NCI-H510A treated with DMSO at 0.1 percent for 48 hours (cell line): ENCODE data around the gene TMEM101.
"Not testable (repeated sequence)": the region's sequence is repeated elsewhere in the genome, so short reads cannot be mapped to it uniquely, and the experiment has no call there.

Experiments
- DNase-seq: peaks from one replicate; lab custom pipeline; 2025; lab: John Stamatoyannopoulos, UW

Gene TMEM101

DNA sequence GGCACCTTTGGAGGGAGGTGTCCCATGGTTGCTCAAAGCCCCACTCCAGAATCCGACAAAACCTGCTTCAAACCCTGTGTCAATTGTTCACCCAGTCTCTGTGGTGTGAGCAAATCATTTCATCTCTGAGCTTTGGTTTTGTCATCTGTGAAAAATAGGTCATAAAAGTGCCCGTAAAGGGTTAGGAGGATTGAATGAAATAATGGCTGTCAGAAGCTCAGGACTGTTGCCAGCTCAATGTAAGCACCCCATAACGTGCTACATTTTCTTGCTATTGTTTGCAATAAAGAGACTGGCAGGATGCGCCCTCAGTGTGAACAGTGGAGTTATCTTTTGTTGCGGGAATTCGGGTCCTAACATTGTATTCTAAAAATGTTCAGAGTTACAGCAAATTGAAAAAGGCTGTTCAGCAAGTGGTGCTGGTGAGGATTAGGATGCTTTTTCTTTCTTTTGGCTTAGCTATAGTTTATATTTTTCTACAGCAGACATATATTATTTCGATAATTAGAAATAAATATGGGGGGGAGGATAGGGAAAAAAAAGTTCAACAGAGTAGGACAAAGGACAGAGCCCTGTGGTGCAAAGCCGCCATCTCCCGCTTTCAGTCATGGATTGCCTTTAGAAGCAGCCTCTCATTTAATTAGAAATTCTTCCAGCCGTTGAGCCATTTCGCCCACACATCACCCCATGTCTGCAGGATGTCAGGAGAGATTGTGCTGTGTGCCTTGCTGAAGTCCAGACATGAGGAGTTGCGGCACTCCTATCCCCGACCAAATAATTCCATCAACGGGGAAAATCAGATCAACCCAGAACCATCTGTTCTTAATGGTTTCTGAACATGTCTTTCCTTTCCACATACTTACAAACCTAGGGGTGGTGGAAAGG lies 40.1 kb downstream of the TMEM101 start:
- no peak for DNase-seq

DNA sequence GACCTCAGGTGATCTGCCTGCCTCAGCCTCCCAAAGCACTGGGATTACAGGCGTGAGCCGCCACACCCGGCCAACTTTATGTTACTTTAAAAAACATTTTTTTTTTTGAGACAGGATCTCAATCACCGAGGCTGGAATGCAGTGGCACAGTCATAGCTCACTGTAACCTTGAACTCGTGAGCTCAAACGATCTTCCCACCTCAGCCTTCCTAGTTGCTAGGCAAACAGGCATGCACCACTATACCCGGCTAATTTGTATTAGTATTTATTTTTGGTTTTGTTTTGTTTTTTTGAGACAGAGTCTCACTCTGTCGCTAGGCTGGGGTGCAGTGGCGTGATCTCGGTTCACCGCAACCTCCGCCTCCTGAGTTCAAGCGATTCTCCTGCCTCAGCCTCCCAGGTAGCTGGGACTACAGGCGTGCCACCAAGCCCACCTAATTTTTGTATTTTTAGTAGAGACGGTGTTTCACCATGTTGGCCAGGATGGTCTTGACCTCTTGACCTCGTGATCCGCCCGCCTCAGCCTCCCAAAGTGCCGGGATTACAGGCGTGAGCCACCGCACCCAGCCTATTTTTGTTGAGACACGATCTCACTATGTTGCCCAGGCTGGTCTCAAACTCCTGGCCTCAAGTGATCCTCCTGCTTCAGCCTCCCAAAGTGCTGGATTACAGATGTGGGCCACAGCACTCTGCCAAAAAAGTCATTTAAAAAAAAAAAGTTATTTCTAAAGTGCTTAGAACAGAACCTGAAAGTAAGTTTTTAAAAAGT lies 42.1 kb downstream of the TMEM101 start:
- not testable (repeated sequence) for DNase-seq

DNA sequence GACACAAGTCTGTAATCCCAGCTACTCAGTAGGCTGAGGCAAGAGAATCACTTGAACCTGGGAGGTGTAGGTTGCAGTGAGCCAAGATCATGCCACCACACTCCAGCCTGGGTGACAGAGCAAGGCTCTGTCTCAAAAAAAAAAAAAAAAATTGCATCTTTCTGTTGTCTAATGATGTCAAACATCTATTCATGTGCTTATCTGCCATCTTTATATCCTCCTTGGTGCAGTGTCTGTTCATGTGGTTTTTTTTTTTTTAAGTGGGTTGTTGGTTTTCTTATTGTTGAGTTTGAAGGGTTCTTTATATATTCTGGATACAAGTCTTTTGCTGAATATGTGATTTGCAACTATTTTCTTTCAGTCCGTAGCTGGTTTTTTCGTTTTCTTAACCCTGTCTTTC lies 43.3 kb downstream of the TMEM101 start:
- not testable (repeated sequence) for DNase-seq

DNA sequence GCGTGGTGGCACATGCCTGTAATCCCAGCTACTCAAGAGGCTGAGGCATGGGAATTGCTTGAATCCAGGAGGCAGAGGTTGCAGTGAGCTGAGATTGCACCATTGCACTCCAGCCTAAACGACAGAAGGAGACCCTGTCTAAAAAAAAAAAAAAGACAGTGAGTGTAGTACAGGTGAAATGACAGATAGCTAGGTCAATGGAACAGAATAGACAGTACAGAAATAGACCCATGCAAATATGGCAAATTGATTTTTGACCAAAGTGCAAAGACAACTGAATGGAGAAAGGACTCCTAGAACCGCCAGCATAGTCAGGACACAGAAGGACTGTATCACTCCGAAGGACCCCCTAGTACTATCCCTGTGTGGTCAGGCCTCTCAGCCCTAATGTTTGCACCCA lies 44.4 kb downstream of the TMEM101 start:
- DNase-seq = no peak

- no peak for DNase-seq
Observed at GRCh38 chr17:43967251-43967875, 47.4 kb downstream of the TMEM101 start.

GRCh38 chr17:43966276-43966675 lies 48.5 kb downstream of the TMEM101 start:
- DNase-seq = no peak

GRCh38 chr17:43962479-43962878 lies 52.3 kb downstream of the TMEM101 start:
- DNase-seq = no peak

DNA sequence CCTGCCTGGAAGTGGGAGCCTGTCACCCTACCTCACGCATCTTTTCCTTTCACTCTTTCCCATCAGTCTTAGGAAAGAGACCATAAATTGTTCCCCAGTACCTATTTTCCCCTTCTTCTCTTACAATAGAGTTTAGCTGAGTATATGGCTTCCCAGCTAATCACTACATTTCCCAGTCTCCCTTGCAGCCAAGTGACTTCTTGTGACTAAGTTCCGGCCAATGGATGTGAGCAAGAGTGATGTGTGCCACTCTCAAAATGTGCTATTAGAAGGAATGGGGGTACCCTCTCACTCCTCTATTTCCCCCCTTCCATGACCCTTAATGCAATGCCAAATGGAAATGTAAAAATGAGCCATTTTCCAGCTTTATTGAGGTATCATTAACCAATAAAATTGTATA lies 52.8 kb downstream of the TMEM101 start:
- DNase-seq = no peak

DNA sequence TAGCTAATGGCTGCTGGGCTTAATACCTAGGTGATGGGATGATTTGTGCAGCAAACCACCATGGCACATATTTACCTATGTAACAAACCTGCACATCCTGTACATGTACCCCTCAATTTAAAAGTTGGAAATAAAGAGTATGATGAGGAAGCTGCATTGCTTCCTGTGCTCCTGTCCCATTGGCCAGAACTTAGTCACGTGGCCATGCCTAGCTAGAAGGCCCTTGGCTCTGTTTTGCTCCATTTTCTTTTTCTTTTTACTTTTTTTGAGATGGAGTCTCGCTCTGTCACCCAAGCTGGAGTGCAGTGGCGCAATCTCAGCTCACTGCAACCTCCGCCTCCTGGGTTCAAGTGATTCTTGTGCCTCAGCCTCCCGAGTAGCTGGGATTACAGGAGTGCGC lies 53.5 kb downstream of the TMEM101 start:
- DNase-seq = not testable (repeated sequence)
